PFSK-1 (cell line): ENCODE data around the gene ZNF665.

Experiments used
- POLR2AphosphoS5 ChIP-seq: IDR thresholded peaks from 2 replicates; pipeline ENCODE4 v1.6.1; 2012; ENCODE audit warnings: low read depth, mild to moderate bottlenecking, control low read depth, low read length, moderate library complexity
- SIN3A ChIP-seq: IDR thresholded peaks from 2 replicates; pipeline ENCODE4 v1.6.1; 2012; ENCODE audit warnings: mild to moderate bottlenecking, low read length, moderate library complexity, borderline replicate concordance; ENCODE audit not compliant: insufficient read depth

- TF ChIP-seq POLR2AphosphoS5 (no peak), SIN3A (no peak)
These were observed 19.7 kb upstream of the ZNF665 start for GRCh38 chr19:53212703-53213320.
